ENCODE measurements around the gene MPV17L2. TPM values are rescaled to one million over a fixed set of nuclear protein-coding genes. Genes with fewer than 3 reads are reported as not detected.

MPV17L2 gene
- total and polyA plus RNA-seq, 10 of the 15 experiments (the other 5 are each of a cell fraction or from before 2014, with no cell fraction given): 5.1 to 57.2 (median 22.9) TPM

- TF ChIP-seq E4F1 (IDR thresholded peaks at IDR 0.05; ENCODE audit: borderline replicate concordance, partially characterized antibody) (peak; percentile 57), DPF2 (IDR thresholded peaks at IDR 0.05) (peak; percentile 63; the same call in 1 of the 2 replicates), ATF3 (IDR thresholded peaks at IDR 0.05; ENCODE audit: borderline replicate concordance, extremely low read depth, low read depth, low read length) (0 out of 2 replicates have a peak, but pooled peaks have one; percentile 18), POLR2AphosphoS5 (IDR thresholded peaks at IDR 0.05; ENCODE audit: low read length) (peak; percentile 72), HDAC6 (IDR thresholded peaks at IDR 0.05; ENCODE audit: unreplicated experiment) (no peak), BCL11A (IDR thresholded peaks at IDR 0.05; ENCODE audit: low read depth, low read length) (no peak), POU2F2 (IDR thresholded peaks at IDR 0.05; ENCODE audit: borderline replicate concordance, low read depth, low read length) (0 out of 3 replicates have a peak, but pooled peaks have one; percentile 0), POLR2AphosphoS2 (IDR thresholded peaks at IDR 0.05; ENCODE audit: low read depth, low read length) (peak; percentile 69; the same call in 1 of the 2 replicates), RB1 (IDR thresholded peaks at IDR 0.05; ENCODE audit: borderline replicate concordance) (no peak), HCFC1 (IDR thresholded peaks at IDR 0.05; ENCODE audit: low read length) (0 out of 2 replicates have a peak, but pooled peaks have one; percentile 1), PKNOX1 (IDR thresholded peaks at IDR 0.05) (peak; percentile 72; the same call in 1 of the 2 replicates), CREM (IDR thresholded peaks at IDR 0.05; ENCODE audit: low read depth) (peak; percentile 94), ATF7 (IDR thresholded peaks at IDR 0.05; ENCODE audit: low read depth) (0 out of 2 replicates have a peak, but pooled peaks have one; percentile 25), PRDM15 (CRISPR knock-in tag; IDR thresholded peaks at IDR 0.05) (no peak), MAX (IDR thresholded peaks at IDR 0.05; ENCODE audit: low read depth, low read length) (no peak), ZNF384 (IDR thresholded peaks at IDR 0.05; ENCODE audit: borderline replicate concordance, low read depth, low read length) (no peak), BHLHE40 (IDR thresholded peaks at IDR 0.05; ENCODE audit: borderline replicate concordance in 1 of 2, low read depth in 2 of 2, low read length in 1 of 2) (peak in 1 of 2 experiments; percentile 18; a peak in 2 of 4 replicates)
Measured at GRCh38 chr19:18192673-18193387, at the start of gene MPV17L2 (continued).

All from GM12878 (cell line).